HG03571 (cell line): ENCODE data around the gene EPHA6.
"Not testable (repeated sequence)": the region's sequence is repeated elsewhere in the genome, so short reads cannot be mapped to it uniquely, and the experiment has no call there.

Experiments
- ATAC-seq: cut with Tn5 transposase; IDR thresholded peaks from one replicate; pipeline ENCODE4 v1.9.1; 2021; ENCODE audit not compliant: unreplicated experiment

EPHA6 gene

DNA sequence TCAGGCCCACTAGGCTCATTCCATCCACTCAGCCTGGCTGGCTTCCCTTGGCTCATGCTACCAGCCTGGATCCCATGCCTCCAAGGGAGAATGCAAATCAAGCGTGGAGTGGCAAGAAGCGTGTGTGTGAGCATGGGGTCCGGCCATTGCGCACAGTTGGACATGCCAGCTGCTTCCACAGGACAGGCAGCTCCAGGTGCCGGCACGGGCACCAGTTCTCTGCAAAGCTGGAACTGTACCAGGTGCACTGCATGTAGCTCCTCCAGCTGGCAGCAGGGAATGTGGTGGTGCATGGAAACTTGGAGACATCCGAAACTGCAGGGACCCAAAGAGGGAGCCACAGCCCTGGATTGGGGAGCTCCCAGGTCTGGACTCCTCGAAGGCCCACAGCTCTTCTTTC lies 449.8 kb downstream of the EPHA6 start:
- no peak for ATAC-seq

GRCh38 chr3:97265237-97266005 lies 451.0 kb downstream of the EPHA6 start:
- ATAC-seq = no peak

GRCh38 chr3:97269202-97269601 lies 454.8 kb downstream of the EPHA6 start:
- ATAC-seq = no peak

- ATAC-seq = not testable (repeated sequence)
Observed at GRCh38 chr3:97276879-97277550, 462.6 kb downstream of the EPHA6 start.

GRCh38 chr3:97277708-97278107 lies 463.3 kb downstream of the EPHA6 start:
- ATAC-seq = no peak

DNA sequence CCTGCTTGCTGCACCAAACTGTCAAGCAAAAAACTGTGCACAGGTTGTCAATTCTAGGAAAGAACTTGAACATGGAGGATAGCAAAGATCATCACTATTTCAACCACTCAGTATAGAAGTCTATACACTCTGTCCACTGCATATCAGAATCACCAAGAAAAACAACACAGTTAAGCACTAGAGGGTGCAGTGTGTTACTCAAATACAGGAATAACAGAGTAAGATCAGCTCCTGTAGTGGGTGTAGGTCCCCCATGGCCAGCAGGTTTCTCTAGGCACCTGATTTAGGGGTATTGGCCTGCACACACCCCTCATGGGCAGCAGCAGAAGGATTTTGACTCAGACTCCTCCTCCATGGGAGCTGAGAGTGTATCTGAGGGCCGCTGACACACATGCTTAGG lies 464.1 kb downstream of the EPHA6 start:
- no peak for ATAC-seq

DNA sequence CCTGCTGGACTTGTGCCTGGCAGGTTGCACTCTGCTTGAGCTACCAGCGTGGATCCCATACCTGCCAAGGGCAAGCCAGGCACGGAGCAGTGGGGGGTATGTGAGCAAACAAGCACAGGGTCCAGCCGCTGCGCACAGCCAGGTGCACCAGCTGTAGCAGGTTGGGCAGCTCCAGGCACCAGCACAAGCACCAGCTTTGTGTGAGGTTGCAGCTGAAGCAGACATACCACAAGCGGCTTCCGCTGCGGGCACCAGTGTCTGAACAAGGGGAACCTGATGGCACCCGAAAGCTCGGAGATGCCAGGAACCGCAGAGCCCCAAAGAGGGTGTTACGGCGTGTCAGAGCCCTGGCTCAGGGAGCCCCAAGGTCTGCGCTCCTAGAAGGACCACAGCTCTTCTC lies 477.5 kb downstream of the EPHA6 start:
- ATAC-seq = no peak

DNA sequence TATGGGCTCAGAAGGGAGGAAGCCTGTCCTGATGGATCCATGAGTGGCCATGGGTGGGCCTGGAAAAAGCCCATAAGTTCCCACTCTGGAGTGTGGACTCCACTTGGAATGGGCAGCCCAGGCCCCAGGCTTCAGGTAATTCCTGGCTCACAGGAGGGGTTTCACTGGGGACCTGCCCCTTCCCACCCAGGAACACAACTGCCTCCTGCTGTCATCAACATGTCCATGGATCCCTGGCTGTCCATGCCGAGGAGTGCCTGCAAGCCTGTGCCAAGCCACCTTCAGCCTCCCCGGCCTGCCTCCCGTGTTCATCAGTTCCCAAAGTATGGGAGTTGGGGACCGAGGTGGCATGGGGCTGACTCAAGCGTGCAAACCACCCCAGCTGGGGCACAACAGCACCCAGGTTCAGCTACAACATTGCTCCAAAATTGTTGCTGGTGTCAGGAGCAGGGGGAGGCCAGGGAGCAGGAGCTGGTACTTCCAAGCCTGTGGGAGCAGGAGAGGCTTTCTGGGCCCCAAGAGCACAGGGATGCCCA lies 479.3 kb downstream of the EPHA6 start:
- ATAC-seq = no peak

DNA sequence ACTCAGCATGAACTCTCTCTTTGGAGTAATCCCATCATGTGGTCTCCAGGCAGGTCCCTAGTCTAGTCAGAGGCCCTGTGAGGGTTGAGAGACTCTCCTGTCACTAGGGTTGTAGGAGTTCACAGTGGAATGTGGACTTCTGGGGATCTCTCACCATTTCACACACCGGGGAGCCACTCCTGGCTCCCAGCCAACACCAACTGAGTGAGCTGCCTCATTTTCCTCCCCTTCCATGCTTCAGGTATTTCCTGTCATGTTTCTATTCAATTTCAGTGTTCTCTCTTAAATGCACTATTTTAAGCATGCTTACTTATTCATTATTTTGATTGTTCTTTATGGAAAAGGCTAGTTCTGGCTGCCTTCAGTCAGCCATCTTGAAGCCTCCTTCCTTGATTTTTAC lies 482.6 kb downstream of the EPHA6 start:
- no peak for ATAC-seq

GRCh38 chr3:97301114-97301513 lies 486.7 kb downstream of the EPHA6 start:
- ATAC-seq = no peak

GRCh38 chr3:97306226-97306625 lies 491.8 kb downstream of the EPHA6 start:
- ATAC-seq = no peak

GRCh38 chr3:97338375-97338774 lies 524.0 kb downstream of the EPHA6 start:
- ATAC-seq = no peak

DNA sequence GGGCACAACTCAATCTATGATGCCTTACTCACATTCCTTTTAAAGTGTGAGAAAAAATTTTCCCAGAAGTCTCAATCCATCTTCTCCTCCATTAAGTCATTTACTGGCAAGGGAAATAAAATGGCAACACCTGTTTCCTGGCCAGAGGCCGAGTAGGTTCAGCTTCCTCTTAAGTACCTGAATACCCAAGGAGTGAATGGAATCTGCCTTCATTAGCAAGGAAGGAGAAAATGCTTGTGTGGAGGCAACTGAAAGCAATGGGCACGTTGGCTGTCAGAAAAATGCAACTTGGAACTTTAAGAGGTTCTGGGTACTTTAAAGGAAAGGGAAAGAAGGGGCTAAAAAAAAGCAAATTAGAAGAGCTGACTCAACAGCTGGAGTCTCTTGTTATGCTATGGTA lies 526.5 kb downstream of the EPHA6 start:
- no peak for ATAC-seq

DNA sequence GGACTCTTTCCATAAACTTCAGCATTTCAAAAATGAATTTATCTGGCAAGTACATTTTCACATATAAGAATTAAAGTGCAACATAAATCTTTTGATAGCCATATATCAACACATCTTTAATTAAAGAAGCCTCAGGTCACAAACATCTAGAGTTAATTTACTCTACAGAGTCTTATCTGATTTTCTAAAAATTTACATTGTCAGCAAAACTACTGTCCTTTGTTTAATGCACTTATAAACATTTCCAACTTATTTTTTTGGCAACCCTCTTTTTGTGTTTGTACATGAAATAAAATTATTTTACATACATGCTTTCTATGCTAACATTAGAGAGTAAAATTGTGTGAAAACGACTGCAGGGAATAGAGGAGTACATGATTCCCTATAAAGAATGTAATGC lies 533.4 kb downstream of the EPHA6 start:
- no peak for ATAC-seq

- ATAC-seq = no peak
Observed at GRCh38 chr3:97350971-97351370, 536.6 kb downstream of the EPHA6 start.

- ATAC-seq = no peak
Observed at GRCh38 chr3:97353176-97353575, 538.8 kb downstream of the EPHA6 start.

DNA sequence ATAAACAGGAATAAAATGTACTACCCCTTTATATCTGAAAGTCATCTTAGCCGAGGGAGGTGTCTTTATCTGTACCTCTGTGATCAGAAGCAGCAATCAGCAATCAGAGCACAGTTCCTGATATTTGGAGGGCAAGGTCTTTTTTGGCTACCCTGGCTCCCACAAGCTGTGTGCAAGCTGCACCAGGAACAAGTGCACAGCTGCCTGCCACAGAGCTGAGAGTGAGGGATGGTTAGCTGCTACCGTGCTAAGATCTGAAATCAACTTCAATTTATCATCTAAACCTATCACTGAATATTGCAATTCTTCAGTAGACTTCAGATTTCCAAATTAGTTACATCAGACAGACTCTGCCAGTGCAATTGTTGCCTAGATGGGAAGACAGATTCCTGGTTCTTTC lies 545.6 kb downstream of the EPHA6 start:
- no peak for ATAC-seq

- ATAC-seq = no peak
Observed at GRCh38 chr3:97360804-97361203, 546.4 kb downstream of the EPHA6 start.

- ATAC-seq = no peak
Observed at GRCh38 chr3:97384583-97384982, 570.2 kb downstream of the EPHA6 start.

DNA sequence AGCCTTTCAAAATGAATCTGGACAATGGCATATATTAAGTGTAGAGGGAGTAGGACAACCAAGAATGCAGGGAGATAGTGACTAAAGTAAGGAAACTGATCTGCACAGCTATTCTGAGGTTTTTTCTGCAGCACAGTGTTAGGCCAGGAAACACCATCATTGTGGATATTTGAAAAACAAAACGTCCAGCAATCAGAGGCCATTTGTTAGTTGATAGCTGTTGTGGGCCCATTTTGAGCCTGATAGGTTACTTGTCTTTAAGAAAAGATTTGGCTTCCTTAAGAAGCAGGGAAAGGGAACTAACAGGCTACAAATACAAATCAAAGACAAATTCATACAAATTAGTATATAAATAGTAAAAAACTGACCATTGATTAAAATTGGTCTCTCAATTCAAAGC lies 574.4 kb downstream of the EPHA6 start:
- ATAC-seq = no peak

DNA sequence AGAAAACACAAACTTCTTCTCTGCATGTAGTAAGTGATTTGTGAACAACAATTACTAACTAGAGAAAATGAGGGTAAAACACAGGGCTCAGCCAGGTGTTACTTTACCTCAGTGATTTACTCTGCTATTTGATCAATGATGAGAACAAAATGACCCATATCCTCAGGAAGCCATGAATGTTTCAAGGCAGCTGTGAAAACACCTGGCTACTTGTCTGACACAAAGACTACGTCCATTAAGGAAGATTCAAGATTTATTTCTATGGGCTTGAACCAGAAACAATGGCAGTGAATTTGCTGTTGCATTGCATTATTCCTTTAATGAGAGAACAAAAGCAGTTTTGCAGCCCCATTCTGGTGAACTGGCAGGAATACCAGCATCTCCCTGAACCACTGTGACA lies 575.5 kb downstream of the EPHA6 start:
- ATAC-seq = no peak

DNA sequence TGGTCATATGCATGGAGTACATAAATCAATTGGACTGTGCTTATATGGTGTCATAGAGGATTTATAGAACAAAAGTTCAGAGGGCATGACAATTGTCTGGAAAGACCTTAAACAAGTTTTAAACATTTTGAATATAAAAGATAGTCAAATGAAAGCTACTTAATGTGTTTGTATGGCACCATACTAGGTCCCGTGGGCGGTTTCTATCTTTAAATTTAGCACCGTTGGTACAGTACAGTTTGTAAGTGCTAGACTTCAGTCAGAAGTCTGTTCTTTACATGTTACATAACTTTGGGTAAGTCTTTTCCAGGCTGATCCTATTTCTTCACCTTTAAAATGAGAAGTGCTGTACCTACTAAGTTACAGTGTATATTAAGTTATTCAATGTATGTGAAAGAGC lies 576.8 kb downstream of the EPHA6 start:
- ATAC-seq = no peak
